HG02588 (cell line): ENCODE measurements around the gene METTL13.

Experiments
- ATAC-seq: cut with Tn5 transposase; IDR thresholded peaks from one replicate; pipeline ENCODE4 v1.9.1; 2021; ENCODE audit warnings: mild to moderate bottlenecking, moderate library complexity; ENCODE audit not compliant: unreplicated experiment

The METTL13 gene

DNA sequence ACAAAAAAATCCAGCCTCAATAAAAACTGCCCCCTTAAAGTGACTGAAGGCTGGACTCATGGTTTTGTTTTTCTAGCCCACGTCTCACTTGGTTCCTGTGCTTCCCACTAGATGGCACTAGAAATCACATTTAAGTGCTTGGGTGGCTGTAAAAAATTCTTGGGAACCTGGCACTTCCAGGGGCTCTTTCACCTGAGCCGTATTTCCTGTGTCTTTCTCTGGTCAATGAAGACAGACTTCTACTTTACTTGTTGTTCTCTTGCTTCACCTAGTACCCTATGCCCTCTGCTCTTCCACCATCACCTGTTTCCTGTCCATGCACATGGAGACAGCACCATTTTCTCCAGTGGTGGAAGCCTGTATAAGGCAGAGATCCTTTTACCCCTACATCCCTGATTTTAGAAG, 20.0 kb downstream of the METTL13 start:
- no peak for ATAC-seq

DNA sequence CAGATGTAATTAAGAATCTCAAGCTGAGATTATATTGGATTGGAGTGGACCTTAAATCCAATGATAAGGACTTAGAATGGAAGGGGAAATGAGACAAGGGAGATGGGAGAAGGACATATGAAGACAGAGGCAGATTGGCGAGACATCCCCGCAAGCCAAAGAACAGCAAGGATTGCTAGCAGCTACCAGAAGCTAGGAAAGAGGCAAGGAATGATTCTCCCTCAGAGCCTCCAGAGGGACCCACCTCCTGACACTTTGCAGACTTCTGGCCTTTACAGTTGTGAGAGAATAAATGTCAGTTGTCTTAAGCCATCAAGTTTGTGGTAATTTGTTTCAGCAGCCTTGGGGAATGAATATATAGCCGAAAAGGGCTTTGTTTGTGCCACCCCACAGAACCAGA, 20.7 kb downstream of the METTL13 start:
- no peak for ATAC-seq

GRCh38 chr1:171803045-171803444, 21.6 kb downstream of the METTL13 start:
- no peak for ATAC-seq

DNA sequence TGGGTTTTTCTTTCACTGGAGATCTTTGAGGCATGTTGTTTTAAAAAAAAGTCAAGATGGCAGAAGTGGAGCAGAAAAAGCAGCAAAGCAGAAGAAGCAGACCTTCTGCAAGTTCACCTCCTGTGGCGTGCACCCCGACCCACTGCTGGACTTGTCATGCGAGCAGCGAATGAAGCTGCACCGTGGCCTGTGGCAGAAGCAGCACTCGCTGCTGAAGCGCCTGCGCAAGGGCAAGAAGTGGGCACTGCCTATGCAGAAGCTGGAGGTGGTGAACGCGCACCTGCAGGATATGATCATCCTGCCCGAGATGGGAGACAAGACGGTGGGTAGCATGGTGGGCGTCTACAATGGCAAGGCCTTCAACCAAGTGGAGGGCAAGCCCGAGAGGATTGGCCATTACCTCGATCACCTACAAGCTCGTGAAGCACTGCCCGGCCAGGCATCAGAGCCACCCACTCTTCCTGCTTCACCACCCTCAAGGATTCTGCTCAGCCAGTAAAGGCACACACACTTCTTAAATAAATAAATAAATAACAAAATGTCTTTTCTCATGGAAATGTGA, 22.1 kb downstream of the METTL13 start:
- ATAC-seq = no peak

DNA sequence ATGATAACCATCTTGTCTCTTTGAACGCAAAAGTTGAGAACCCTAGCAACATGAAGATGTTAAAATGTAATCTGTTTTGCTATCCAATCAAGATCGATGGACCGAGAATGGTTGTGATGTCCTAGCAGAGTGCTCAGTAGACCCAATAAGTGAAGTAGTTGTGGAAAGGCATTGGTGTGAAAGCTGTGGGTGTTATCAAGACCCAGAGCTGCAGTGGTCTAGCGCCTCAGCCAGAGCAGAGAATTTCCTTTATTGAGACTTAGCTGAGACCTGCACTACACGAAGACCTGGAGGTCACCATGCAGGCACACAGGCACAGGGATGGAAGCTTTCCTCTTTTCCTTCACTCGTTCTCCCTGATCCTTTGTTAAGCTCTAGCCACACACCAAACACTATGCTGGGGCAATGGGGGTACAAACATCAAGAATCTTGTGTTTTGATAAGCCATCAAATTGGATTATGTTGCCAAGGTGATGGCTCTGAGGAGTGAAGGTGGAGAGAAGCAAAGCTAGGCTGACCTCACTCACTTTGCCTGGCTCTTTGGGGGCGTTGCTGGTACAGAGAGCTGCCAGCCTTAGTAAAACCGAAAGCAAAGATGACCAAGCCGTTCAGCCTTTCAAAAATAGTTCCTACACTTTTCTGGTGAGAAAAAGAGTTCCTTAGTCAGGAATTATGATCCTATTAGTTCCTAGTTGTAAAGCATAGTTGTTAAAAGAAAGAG, 24.1 kb downstream of the METTL13 start:
- ATAC-seq = peak; percentile 89

DNA sequence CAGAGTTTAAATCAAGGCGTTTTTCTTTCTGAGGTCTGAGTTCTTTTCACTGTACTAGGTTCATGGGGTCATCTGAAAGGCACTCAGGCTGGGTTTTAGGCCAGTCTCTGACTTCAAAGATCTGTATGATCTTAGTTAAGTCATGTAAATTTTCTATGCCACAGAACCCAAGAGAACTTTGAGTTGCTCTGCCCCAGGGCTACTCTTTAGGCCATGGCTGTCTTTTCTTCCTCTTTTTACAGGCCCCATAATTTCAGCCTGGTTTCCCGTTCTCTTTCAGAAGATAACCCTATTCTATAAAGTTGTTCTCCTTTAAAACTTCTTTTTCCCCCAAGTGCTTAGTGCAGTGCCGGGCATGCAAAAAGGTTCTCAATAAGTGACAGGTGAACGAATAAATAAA, 26.1 kb downstream of the METTL13 start:
- no peak for ATAC-seq

GRCh38 chr1:171809834-171810233, 28.4 kb downstream of the METTL13 start:
- ATAC-seq = no peak

DNA sequence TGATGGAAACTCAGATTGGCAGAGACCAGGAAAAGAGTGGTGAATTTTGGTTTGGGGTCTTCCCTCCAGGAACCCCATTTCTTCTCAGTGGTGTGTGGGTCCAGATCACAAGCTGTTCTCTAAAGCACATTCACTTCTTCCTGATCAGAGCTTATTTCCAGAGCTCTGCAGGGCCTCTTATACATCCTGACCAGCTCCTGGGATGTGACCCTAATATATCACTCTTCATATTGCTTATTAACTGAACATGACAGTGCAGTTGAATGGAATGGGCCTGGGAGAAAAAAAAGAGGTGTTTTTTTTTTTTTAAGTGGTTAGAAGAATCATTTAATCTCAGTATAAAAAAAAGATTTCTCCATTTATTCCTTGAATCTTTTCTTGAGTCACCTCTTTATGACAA, 30.2 kb downstream of the METTL13 start:
- no peak for ATAC-seq

DNA sequence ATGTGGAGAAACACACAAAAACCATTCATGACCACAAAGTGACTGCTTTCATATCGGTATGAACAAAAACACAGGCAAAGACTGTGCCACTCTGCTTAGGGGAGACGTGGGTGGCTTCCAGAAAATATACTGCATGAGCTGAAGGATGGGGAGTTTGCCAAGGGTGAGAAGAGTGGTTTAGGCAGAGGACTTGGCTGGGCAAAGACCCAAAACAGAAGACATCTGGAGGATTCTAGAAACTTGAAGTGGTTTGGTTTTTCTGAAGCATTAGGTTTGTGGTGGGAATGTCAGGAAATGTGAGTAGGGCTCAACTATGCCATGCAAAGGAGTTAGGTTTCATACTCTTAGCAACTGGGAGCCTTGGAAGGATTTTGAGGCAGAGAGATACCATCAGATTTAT, 33.2 kb downstream of the METTL13 start:
- no peak for ATAC-seq

GRCh38 chr1:171816300-171816901, 34.9 kb downstream of the METTL13 start:
- no peak for ATAC-seq

GRCh38 chr1:171817511-171818265, 36.2 kb downstream of the METTL13 start:
- no peak for ATAC-seq

DNA sequence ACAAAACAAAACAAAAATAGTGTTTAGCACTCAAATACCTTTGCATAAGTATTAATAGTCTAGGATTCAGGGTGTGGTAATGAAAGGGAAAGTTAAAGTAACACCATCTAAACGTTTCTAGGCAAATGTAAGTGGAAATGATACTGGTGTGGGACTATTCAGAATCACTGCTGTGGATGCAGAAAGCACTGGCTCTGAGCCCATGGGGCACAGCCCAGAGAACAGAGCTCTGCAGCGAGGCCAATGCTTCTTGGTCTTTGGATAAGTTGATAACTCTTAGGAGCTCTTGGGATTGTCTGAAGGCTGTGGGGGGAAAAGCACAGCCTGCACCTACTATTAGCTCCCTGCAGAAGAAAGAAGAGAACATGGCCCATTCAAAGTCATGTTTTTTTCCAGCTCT, 38.5 kb downstream of the METTL13 start:
- ATAC-seq = no peak

GRCh38 chr1:171826973-171827372, 45.5 kb downstream of the METTL13 start:
- ATAC-seq = no peak

DNA sequence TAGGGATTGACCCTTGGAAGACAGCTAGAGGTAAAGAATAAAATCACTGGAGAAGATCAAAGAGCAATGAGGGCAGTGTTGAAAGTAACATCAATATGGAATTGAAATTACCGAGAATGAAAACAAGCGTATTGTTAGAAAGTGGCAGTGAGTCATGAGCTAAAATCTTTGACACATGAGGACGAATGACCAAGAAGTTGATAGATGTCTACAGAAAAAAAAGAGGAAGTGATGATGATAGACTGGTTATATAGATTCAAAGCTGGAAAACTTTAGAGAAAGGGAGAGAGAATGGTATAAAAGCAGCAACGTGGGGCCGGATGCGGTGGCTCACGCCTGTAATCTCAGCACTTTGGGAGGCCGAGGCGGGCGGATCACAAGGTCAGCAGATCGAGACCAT, 47.3 kb downstream of the METTL13 start:
- no peak for ATAC-seq

DNA sequence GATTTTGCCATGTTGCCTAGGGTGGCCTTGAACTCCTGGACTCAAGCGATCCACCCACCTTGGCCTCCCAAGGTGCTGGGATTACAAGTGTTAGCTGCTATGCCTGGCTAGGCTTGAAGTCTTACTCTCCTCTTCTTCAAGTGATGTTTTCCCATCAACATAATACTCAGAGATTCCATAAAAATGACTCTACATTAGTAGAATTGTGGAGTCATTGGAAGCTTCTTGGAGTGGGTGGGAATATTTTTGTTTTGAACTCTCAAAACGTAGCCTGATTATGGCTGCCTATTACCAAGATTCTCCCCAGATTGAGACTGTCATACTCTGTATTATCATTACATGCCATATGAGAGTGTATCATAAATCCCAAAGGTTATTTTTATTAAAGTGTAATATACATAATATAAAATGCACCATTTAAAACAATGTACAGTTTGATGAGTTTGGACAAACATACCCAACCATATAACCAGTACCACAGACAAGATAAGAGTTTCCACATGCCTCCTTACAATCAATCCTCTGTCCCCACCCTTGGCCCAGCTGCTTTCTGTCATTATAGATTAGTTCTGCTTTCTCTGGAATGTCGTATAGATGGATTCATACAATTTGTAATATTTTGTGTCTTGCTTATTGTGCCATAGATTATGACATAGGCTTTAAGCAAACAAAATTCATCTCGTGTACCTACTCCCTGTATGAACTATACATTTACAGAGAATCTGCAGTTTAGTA, 51.8 kb downstream of the METTL13 start:
- ATAC-seq = no peak

- ATAC-seq = no peak
Measured at GRCh38 chr1:171834821-171835220, 53.4 kb downstream of the METTL13 start.

DNA sequence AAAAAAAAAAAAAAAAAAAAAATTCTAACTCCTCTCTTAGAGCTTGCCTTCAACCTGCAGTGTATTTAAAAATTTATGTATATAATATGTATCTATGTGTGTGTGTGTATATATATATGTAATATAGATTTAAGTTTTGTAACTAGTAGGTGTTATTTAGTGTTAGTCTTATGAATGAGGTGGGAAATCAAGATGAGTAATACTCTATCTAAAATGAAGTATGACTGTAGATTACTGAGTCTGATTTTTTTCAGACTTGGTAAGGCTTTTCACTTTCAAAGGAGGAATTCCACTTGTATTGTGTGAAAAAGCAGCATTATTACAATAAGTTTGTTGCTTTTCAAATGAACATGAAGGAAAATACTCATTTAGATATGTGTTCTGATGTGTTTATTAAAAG, 54.4 kb downstream of the METTL13 start:
- no peak for ATAC-seq

- peak; percentile 83 for ATAC-seq
Measured at GRCh38 chr1:171841050-171841910, 59.8 kb downstream of the METTL13 start, which contains the start of gene DNM3. Gene DNM3, plus strand, starts transcription at chr1:171841498. Its CDS starts 159 bp downstream, at chr1:171841657.

- ATAC-seq = no peak
Measured at GRCh38 chr1:171841931-171842761, 60.7 kb downstream of the METTL13 start.
